HG03565 (cell line): ENCODE results near the gene VIPR2.
"Not testable (repeated sequence)": the region's sequence is repeated elsewhere in the genome, so short reads cannot be mapped to it uniquely, and the experiment has no call there.

Source experiments
- ATAC-seq: cut with Tn5 transposase; IDR thresholded peaks from one replicate; pipeline ENCODE4 v1.9.1; 2021; ENCODE audit warnings: mild to moderate bottlenecking, moderate library complexity; ENCODE audit not compliant: unreplicated experiment

VIPR2 gene

GRCh38 chr7:159094023-159094740 lies 50.5 kb downstream of the VIPR2 start:
- ATAC-seq: no peak

- ATAC-seq: no peak
Observed at GRCh38 chr7:159093351-159093971, 51.2 kb downstream of the VIPR2 start.

GRCh38 chr7:159092701-159093121 lies 52.0 kb downstream of the VIPR2 start:
- no peak for ATAC-seq

GRCh38 chr7:159091480-159092475 lies 52.9 kb downstream of the VIPR2 start:
- ATAC-seq: no peak

GRCh38 chr7:159091041-159091440 lies 53.6 kb downstream of the VIPR2 start:
- ATAC-seq: no peak

- ATAC-seq: no peak
Observed at GRCh38 chr7:159088016-159088865, 56.4 kb downstream of the VIPR2 start.

GRCh38 chr7:159086301-159086925 lies 58.3 kb downstream of the VIPR2 start:
- ATAC-seq: no peak

GRCh38 chr7:159084069-159084801 lies 60.4 kb downstream of the VIPR2 start:
- no peak for ATAC-seq

GRCh38 chr7:159083698-159084068 lies 61.0 kb downstream of the VIPR2 start:
- no peak for ATAC-seq

- ATAC-seq: no peak
Observed at GRCh38 chr7:159083001-159083697, 61.5 kb downstream of the VIPR2 start.

GRCh38 chr7:159082075-159082474 lies 62.6 kb downstream of the VIPR2 start:
- ATAC-seq: not testable (repeated sequence)

GRCh38 chr7:159078911-159079270 lies 65.8 kb downstream of the VIPR2 start:
- ATAC-seq: no peak

- no peak for ATAC-seq
Observed at GRCh38 chr7:159078193-159078910, 66.3 kb downstream of the VIPR2 start.

- ATAC-seq: no peak
Observed at GRCh38 chr7:159076333-159076732, 68.3 kb downstream of the VIPR2 start.

GRCh38 chr7:159075563-159076238 lies 69.0 kb downstream of the VIPR2 start:
- no peak for ATAC-seq

- no peak for ATAC-seq
Observed at GRCh38 chr7:159071260-159071659, 73.4 kb downstream of the VIPR2 start.

- ATAC-seq: no peak
Observed at GRCh38 chr7:159070431-159071148, 74.1 kb downstream of the VIPR2 start.
